Neutrophil (primary cell): ENCODE data around the gene ZNF226.
"Not testable (repeated sequence)": the region's sequence is repeated elsewhere in the genome, so short reads cannot be mapped to it uniquely, and the experiment has no call there.

Experiments used
- H3K27ac ChIP-seq: fragments of 200-600 bp; sonication (generic); 2 replicates; pipeline ENCODE4 v1.5.1; 2016; ENCODE audit warnings: mild to moderate bottlenecking, moderate library complexity
- H3K27me3 ChIP-seq: fragments of 200-600 bp; sonication (generic); 2 replicates; pipeline ENCODE4 v1.6.0; 2016; ENCODE audit warnings: mild to moderate bottlenecking
- H3K36me3 ChIP-seq: fragments of 200-600 bp; sonication (generic); 2 replicates; pipeline ENCODE4 v1.5.1; 2017
- H3K4me1 ChIP-seq, 2 experiments: fragments of 200-600 bp in 1 of 2; sonication (generic) in 1 of 2; 1 replicate in 1 of 2; 2 replicates in 1 of 2; pipeline versions ENCODE4 v1.5.1 to v1.6.1; 2013 to 2016; ENCODE audit warnings: low read depth in 1 of 2, low read length in 1 of 2, mild to moderate bottlenecking in 1 of 2, moderate library complexity in 1 of 2; ENCODE audit not compliant: control insufficient read depth in 1 of 2, insufficient read depth in 1 of 2
- H3K4me3 ChIP-seq, 2 experiments: fragments of 200-600 bp in 1 of 2; sonication (generic) in 1 of 2; 1 replicate in 1 of 2; 2 replicates in 1 of 2; pipeline ENCODE4 v1.5.1; 2013 to 2016; ENCODE audit warnings: low read depth in 1 of 2, low read length in 1 of 2, mild to moderate bottlenecking in 1 of 2, moderate library complexity in 1 of 2
- H3K9me3 ChIP-seq: fragments of 200-600 bp; sonication (generic); 2 replicates; pipeline ENCODE4 v1.5.1; 2016
- TF ChIP-seq, protein P1 (sequence below): fragments of 200-600 bp; sonication (generic); IDR thresholded peaks from 2 replicates; pipeline ENCODE4 v1.5.1; 2016; ENCODE audit warnings: antibody characterized with exemption

The ZNF226 gene

DNA sequence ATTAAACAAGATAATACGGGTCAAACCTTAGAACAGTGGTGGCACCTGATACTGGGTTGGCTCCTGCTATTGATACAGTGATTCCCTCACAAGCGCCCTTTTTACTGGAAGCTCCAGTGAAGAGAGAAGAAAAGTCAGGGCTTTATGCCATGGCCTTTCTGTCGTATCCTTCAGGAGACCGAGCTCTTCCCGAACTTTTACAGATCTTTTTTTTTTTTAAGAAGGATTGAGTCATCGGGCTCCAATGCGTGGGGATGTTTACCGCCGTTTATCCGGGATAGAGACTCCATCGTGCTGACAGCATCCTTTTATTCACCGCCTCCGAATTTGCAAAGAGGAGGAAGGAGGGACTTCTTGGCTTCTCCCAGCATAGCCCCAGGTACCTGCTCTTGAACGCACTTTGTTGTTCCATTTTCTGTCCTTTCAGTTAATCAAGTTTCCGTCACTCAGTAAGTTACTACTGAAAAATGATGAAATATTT lies 48.0 kb downstream of the ZNF226 start:
- Histone ChIP-seq H3K27ac (peak overlapping the region; percentile 60), H3K4me3 (peak overlapping the region; percentile 83 to 87), H3K27me3 (no peaks in the 10 kb centered on the region), H3K4me1 (peaks cover 8 to 15% of the 10 kb centered on the region in 2 experiments), H3K9me3 (no peaks in the 10 kb centered on the region), H3K36me3 (peaks cover 9% of the 10 kb centered on the region)
- TF ChIP-seq, protein P1, sequence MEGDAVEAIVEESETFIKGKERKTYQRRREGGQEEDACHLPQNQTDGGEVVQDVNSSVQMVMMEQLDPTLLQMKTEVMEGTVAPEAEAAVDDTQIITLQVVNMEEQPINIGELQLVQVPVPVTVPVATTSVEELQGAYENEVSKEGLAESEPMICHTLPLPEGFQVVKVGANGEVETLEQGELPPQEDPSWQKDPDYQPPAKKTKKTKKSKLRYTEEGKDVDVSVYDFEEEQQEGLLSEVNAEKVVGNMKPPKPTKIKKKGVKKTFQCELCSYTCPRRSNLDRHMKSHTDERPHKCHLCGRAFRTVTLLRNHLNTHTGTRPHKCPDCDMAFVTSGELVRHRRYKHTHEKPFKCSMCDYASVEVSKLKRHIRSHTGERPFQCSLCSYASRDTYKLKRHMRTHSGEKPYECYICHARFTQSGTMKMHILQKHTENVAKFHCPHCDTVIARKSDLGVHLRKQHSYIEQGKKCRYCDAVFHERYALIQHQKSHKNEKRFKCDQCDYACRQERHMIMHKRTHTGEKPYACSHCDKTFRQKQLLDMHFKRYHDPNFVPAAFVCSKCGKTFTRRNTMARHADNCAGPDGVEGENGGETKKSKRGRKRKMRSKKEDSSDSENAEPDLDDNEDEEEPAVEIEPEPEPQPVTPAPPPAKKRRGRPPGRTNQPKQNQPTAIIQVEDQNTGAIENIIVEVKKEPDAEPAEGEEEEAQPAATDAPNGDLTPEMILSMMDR = no peak

DNA sequence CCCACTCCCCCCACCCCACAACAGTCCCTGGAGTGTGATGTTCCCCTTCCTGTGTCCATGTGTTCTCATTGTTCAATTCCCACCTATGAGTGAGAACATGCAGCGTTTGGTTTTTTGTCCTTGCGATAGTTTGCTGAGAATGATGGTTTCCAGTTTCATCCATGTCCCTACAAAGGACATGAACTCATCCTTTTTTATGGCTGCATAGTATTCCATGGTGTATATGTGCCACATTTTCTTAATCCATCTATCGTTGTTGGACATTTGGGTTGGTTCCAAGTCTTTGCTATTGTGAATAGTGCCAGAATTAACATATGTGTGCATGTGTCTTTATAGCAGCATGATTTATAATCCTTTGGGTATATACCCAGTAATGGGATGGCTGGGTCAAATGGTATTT lies 55.0 kb downstream of the ZNF226 start:
- H3K4me1 ChIP-seq, H3K27me3 ChIP-seq, H3K9me3 ChIP-seq: not testable (repeated sequence)

DNA sequence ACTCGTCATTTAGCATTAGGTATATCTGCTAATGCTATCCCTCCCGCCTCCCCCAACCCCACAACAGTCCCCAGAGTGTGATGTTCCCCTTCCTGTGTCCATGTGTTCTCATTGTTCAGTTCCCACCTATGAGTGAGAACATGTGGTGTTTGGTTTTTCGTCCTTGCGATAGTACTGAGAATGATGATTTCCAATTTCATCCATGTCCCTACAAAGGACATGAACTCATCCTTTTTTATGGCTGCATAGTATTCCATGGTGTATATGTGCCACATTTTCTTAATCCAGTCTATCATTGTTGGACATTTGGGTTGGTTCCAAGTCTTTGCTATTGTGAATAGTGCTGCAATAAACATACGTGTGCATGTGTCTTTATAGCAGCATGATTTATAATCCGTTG lies 55.9 kb downstream of the ZNF226 start:
- not testable (repeated sequence) for H3K4me1 ChIP-seq, H3K27me3 ChIP-seq, H3K27ac ChIP-seq, H3K4me3 ChIP-seq, H3K9me3 ChIP-seq
- peaks cover 17% of the 10 kb centered on the region for H3K36me3 ChIP-seq

More for the DNA sequence above, 55.0 kb downstream of the ZNF226 start:
- H3K36me3 ChIP-seq = peaks cover 17% of the 10 kb centered on the region
- not testable (repeated sequence) for H3K4me3 ChIP-seq, H3K27ac ChIP-seq

DNA sequence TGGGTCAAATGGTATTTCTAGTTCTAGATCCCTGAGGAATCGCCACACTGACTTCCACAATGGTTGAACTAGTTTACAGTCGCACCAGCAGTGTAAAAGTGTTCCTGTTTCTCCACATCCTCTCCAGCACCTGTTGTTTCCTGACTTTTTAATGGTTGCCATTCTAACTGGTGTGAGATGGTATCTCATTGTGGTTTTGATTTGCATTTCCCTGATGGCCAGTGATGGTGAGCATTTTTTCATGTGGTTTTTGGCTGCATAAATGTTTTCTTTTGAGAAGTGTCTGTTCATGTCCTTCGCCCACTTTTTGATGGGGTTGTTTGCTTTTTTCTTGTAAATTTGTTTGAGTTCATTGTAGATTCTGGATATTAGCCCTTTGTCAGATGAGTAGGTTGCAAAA lies 56.4 kb downstream of the ZNF226 start:
- peaks cover 17% of the 10 kb centered on the region for H3K36me3 ChIP-seq
- not testable (repeated sequence) for H3K27me3 ChIP-seq, H3K9me3 ChIP-seq

More for the DNA sequence above, 56.4 kb downstream of the ZNF226 start:
- H3K4me3 ChIP-seq, H3K4me1 ChIP-seq, H3K27ac ChIP-seq: not testable (repeated sequence)
